Stimulated activated CD4-positive, alpha-beta T cell treated with anti-CD3 and anti-CD28 coated beads, Interleukin-1b, Interleukin-23, amount 100 ng/mL, for 1 hour (primary cell): ENCODE measurements around the gene FIBP.
"Not testable (repeated sequence)": the region's sequence is repeated elsewhere in the genome, so short reads cannot be mapped to it uniquely, and the experiment has no call there.

Experiments
- DNase-seq, 2 donors: peaks; one replicate each; pipeline ENCODE4 v3.0.0-alpha.2; 2020; ENCODE audit warnings: low read depth in 2 of 2

Gene FIBP

GRCh38 chr11:65849366-65849765 is 38.9 kb downstream of the FIBP start:
- DNase-seq: no peak

DNA sequence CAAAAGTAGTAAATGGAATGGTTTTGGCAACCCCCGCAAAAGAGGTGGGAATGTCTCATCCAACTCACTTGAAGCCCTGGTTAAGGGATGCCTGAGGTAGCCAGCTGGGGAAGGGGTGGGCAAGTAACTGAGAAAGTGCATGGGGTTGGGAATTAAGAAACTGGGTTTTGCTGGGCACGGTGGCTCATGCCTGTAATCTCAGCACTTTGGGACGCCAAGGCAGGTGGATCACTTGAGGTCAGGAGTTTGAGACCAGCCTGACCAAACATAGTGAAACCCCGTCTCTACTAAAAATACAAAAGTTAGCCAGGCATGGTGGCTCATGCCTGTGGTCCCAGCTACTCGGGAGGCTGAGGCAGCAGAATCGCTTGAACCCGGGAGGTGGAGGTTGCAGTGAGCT is 39.6 kb downstream of the FIBP start:
- not testable (repeated sequence) for DNase-seq

GRCh38 chr11:65847746-65848145 is 40.5 kb downstream of the FIBP start:
- DNase-seq: no peak

DNA sequence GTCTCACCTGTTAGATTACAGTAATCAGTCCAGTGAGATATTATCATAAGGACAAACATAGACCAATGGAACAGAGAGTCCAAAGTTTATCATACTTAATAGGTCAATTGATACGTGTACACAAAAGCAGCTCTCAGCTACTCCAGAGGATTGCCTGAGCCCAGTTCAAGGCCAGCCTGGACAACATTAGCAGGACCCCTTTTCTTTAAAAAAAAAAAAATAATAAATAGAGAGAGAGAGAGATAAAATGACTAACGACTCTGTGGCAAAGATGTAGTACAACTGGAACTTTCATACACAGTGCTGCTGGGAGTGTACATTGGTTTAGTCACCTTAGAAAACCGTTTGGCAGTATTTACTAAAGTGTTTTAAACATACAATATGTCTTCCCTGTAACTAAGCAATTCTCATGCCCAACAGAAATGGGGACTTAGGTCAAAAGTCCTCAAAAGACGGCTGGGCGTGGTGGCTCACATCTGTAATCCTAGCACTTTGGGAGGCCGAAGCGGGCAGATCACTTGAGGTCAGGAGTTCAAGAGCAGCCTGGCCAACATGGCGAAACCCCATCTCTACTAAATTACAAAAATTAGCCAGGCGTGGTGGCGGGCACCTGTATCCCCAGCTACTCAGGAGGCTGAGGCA is 43.9 kb downstream of the FIBP start:
- no peak for DNase-seq

DNA sequence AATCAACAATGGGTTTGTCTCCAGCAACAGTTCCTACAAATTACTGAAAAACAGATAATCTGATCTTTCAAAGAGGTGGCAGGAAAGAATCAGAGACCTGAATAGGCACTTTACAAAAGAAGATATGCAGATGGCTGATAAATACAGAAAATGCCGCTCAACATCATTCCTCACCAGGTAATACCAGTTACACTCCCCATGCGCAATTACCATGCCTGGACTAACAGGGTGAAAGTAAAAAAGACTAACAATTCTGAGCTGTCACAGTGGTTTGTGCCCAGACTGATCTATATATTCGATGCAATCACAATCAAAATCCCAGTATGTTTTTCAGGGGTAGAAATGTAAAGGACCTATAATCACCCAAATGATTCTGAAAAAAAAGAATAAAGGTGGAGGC is 44.5 kb downstream of the FIBP start:
- no peak for DNase-seq

GRCh38 chr11:65842144-65842543 is 46.1 kb downstream of the FIBP start:
- DNase-seq: no peak

GRCh38 chr11:65834202-65834601 is 54.1 kb downstream of the FIBP start:
- DNase-seq: no peak
